K562 (cell line): ENCODE measurements around the gene XIRP1. TPM values are rescaled to one million over a fixed set of nuclear protein-coding genes. Genes with fewer than 3 reads are reported as not detected.
A peak's percentile ranks its signal among the peaks of the same experiment; 100 is the strongest.

Source experiments
- CC2D1A ChIP-seq: fragments of 450-650 bp; IDR thresholded peaks from 2 replicates; pipeline ENCODE4 v1.6.1; 2017; ENCODE audit warnings: mild to moderate bottlenecking
- FOXA3 ChIP-seq, 2 experiments: fragments of 450-650 bp in 1 of 2; sonication (generic) in 1 of 2; formaldehyde crosslinking; IDR thresholded peaks in 1 of 2; conservative IDR thresholded peaks in 1 of 2; 2 replicates each; pipeline versions ENCODE4 v1.4.0 to v1.8.0; 2020 to 2022; ENCODE audit warnings: mild to moderate bottlenecking in 2 of 2, missing genetic modification reagents in 1 of 2
- FOXM1 ChIP-seq, 2 experiments: fragments of 450-650 bp in 1 of 2; sonication (generic) in 1 of 2; formaldehyde crosslinking in 1 of 2; IDR thresholded peaks; 2 replicates each; pipeline versions ENCODE4 v1.6.1 to v1.9.0; 2017 to 2022; ENCODE audit warnings: low read depth in 2 of 2, mild to moderate bottlenecking in 2 of 2, missing genetic modification reagents in 1 of 2, moderate library complexity in 1 of 2
- HDAC8 ChIP-seq: fragments of 450-650 bp; IDR thresholded peaks from 2 replicates; pipeline ENCODE4 v1.6.1; 2016; ENCODE audit warnings: mild to moderate bottlenecking, missing genetic modification characterization, moderate library complexity, missing compliant biosample characterization
- KLF10 ChIP-seq: fragments of 250-450 bp; sonication (Bioruptor Pico); IDR thresholded peaks from 2 replicates; pipeline ENCODE4 v1.6.1; 2021; ENCODE audit warnings: matching md5 sums
- L3MBTL2 ChIP-seq: fragments of 450-650 bp; IDR thresholded peaks from 2 replicates; pipeline ENCODE4 v1.6.1; 2016; ENCODE audit warnings: mild to moderate bottlenecking, moderate library complexity
- LEF1 ChIP-seq: fragments of 450-650 bp; IDR thresholded peaks from 2 replicates; pipeline ENCODE4 v1.6.1; 2016; ENCODE audit warnings: mild to moderate bottlenecking
- MAFK ChIP-seq: IDR thresholded peaks from 2 replicates; pipeline ENCODE4 v1.6.1; 2011; ENCODE audit warnings: low read length, improper control_type of control experiment
- MCM3 ChIP-seq: fragments of 450-650 bp; IDR thresholded peaks from 2 replicates; pipeline ENCODE4 v1.6.1; 2016
- MYC ChIP-seq, 2 experiments: fragments of 250-450 bp in 1 of 2; sonication (Bioruptor Pico) in 1 of 2; IDR thresholded peaks; 2 replicates each; pipeline versions ENCODE4 v1.5.1 to v1.6.1; 2012 to 2021; ENCODE audit warnings: low read depth in 2 of 2, borderline replicate concordance in 1 of 2, improper control_type of control experiment in 1 of 2, low read length in 1 of 2, mild to moderate bottlenecking in 1 of 2, moderate library complexity in 1 of 2
- NEUROD1 ChIP-seq: fragments of 150-350 bp; IDR thresholded peaks from 2 replicates; pipeline ENCODE4 v1.6.1; 2014; ENCODE audit warnings: borderline replicate concordance, low read length, low read depth; ENCODE audit not compliant: partially characterized antibody
- NFIC ChIP-seq: fragments of 450-650 bp; IDR thresholded peaks from 2 replicates; pipeline ENCODE4 v1.6.1; 2017; ENCODE audit warnings: mild to moderate bottlenecking, inconsistent platforms
- PHB ChIP-seq: fragments of 250-450 bp; sonication (Bioruptor Pico); IDR thresholded peaks from 2 replicates; pipeline ENCODE4 v1.5.0; 2021
- PKNOX1 ChIP-seq: fragments of 450-650 bp; IDR thresholded peaks from 2 replicates; pipeline ENCODE4 v1.6.1; 2016
- POLR2A ChIP-seq: fragments of 450-650 bp; conservative IDR thresholded peaks from 2 replicates; pipeline ENCODE4 v1.6.1; 2016
- RCOR1 ChIP-seq, 2 experiments: IDR thresholded peaks; 2 replicates each; pipeline ENCODE4 v1.6.1; 2012; ENCODE audit warnings: low read depth in 2 of 2, low read length in 2 of 2, borderline replicate concordance in 1 of 2, improper control_type of control experiment in 1 of 2
- ZBTB33 ChIP-seq: sonication (generic); formaldehyde crosslinking; IDR thresholded peaks from 2 replicates; pipeline ENCODE4 v1.8.1; 2023; ENCODE audit warnings: mild to moderate bottlenecking, missing genetic modification reagents
- ZBTB8A ChIP-seq: fragments of 450-650 bp; IDR thresholded peaks from 2 replicates; pipeline ENCODE4 v1.6.1; 2018; ENCODE audit warnings: mild to moderate bottlenecking, moderate library complexity; ENCODE audit not compliant: partially characterized antibody
- ZNF280A ChIP-seq: fragments of 450-650 bp; IDR thresholded peaks from 2 replicates; pipeline ENCODE4 v1.6.1; 2018; ENCODE audit warnings: mild to moderate bottlenecking, low read depth; ENCODE audit not compliant: partially characterized antibody
- ZNF518B ChIP-seq: fragments of 250-450 bp; sonication (Bioruptor Pico); IDR thresholded peaks from 2 replicates; pipeline ENCODE4 v1.5.0; 2021; ENCODE audit warnings: mild to moderate bottlenecking, moderate library complexity
- ZNF76 ChIP-seq: fragments of 250-450 bp; sonication (Bioruptor Pico); IDR thresholded peaks from 2 replicates; pipeline ENCODE4 v1.4.0; 2020; ENCODE audit warnings: mild to moderate bottlenecking, moderate library complexity, borderline replicate concordance
- ZNF780A ChIP-seq: fragments of 250-450 bp; sonication (Bioruptor Pico); IDR thresholded peaks from 2 replicates; pipeline ENCODE4 v1.5.0; 2021; ENCODE audit warnings: mild to moderate bottlenecking
- polyA plus RNA-seq, 8 experiments: library from polyadenylated mRNA; depleted of rRNA in 4 of 8; stranded (reverse) in 5 of 8; unstranded in 3 of 8; fragments of >200 nt; fragmentation: Nextera tagmentation in 2 of 8; fragmentation: Illumina TruSeq in 1 of 8; extraction: Ambion mirVana in 2 of 8; extraction: Trizol in 1 of 8; gene quantifications; 2 replicates each; pipeline versions ENCODE4 v1.2.1 to v1.2.3, GENCODE V29; 2011 to 2014; ENCODE audit warnings: inconsistent platforms in 1 of 8, missing spikeins in 1 of 8
- total RNA-seq, 7 experiments: library from RNA; depleted of rRNA in 6 of 7; stranded (reverse); fragments of >200 nt in 6 of 7; fragmentation: Illumina TruSeq in 2 of 7; extraction: Trizol in 2 of 7; gene quantifications; 2 replicates each; pipeline versions ENCODE4 v1.2.1 to v1.2.3, GENCODE V29; 2011 to 2021; ENCODE audit warnings: low replicate concordance in 1 of 7

XIRP1 gene
- total and polyA plus RNA-seq, 9 of the 15 experiments (the other 6 are each of a cell fraction or from before 2014, with no cell fraction given), result 0.03 to 0.27 (median 0.08) TPM; not detected in 3

- TF ChIP-seq ZNF76 (no peak), ZNF518B (CRISPR knock-in tag) (no peak), ZNF780A (CRISPR knock-in tag) (no peak), ZBTB8A (no peak), FOXM1 (IDR thresholded peaks at IDR 0.05; ENCODE audit: low read depth) (no peak), FOXM1 (CRISPR knock-in tag; IDR thresholded peaks at IDR 0.05; ENCODE audit: low read depth) (no peak), POLR2A (no peak), PHB (CRISPR knock-in tag) (no peak), NFIC (peak; percentile 91), MAFK (peak; percentile 13; the same call in 1 of the 2 replicates), CC2D1A (no peak), LEF1 (no peak), NEUROD1 (no peak), MYC (IDR thresholded peaks at IDR 0.05; ENCODE audit: low read depth, low read length) (peak; percentile 54; the same call in 1 of the 2 replicates), MYC (CRISPR knock-in tag; IDR thresholded peaks at IDR 0.05; ENCODE audit: borderline replicate concordance, low read depth) (no peak), KLF10 (CRISPR knock-in tag) (no peak), PKNOX1 (peak; percentile 46; the same call in 1 of the 2 replicates), ZBTB33 (no peak), L3MBTL2 (peak; percentile 65), FOXA3 (CRISPR knock-in tag; conservative IDR thresholded peaks at IDR 0.05 in 1 of 2, IDR thresholded peaks at IDR 0.05 in 1 of 2) (peak; percentile 51 to 87; a peak in 3 of 4 replicates), ZNF280A (no peak), RCOR1 (IDR thresholded peaks at IDR 0.05; ENCODE audit: borderline replicate concordance in 1 of 2, low read depth in 2 of 2, low read length in 2 of 2) (peak in 1 of 2 experiments; percentile 79; a peak in 2 of 4 replicates), MCM3 (no peak), HDAC8 (tag) (no peak)
Measured at GRCh38 chr3:39189959-39190269, 2.5 kb downstream of the XIRP1 start (continued).
